CD4-positive, alpha-beta memory T cell (primary cell): ENCODE measurements around the gene PRUNE2. TPM values are rescaled to one million over a fixed set of nuclear protein-coding genes. Genes with fewer than 3 reads are reported as not detected.
A peak's percentile ranks its signal among the peaks of the same experiment; 100 is the strongest.

Source experiments
- CTCF ChIA-PET: fragments of 350-600 bp; sonication (Branson Sonifier 250); formaldehyde crosslinking; loops from one replicate; lab custom pipeline; 2021; ENCODE audit warnings: inconsistent platforms; ENCODE audit not compliant: partially characterized antibody; lab: Charles Lee
- POLR2A ChIA-PET: fragments of 350-600 bp; sonication (Branson Sonifier 250); formaldehyde crosslinking; loops from one replicate; lab custom pipeline; 2021; ENCODE audit not compliant: partially characterized antibody; lab: Charles Lee
- DNase-seq, 5 donors: peaks; one replicate each; pipeline versions ENCODE4 v3.0.0 to v3.0.0-alpha.2; 2020 to 2022; ENCODE audit warnings: mixed read lengths in 1 of 5
- H3K27ac ChIP-seq: one replicate; pipeline ENCODE4 v1.7.0; 2013; ENCODE audit warnings: low read depth, low read length
- H3K27me3 ChIP-seq: 2 replicates; pipeline ENCODE4 v1.7.0; 2013; ENCODE audit warnings: mild to moderate bottlenecking, low read length, moderate library complexity; ENCODE audit not compliant: insufficient read depth
- H3K36me3 ChIP-seq: 2 replicates; pipeline ENCODE4 v1.7.0; 2013; ENCODE audit warnings: mild to moderate bottlenecking, low read length, moderate library complexity; ENCODE audit not compliant: insufficient read depth
- H3K4me1 ChIP-seq: 2 replicates; pipeline ENCODE4 v1.7.0; 2013; ENCODE audit warnings: mild to moderate bottlenecking, low read length, moderate library complexity; ENCODE audit not compliant: insufficient read depth
- H3K4me3 ChIP-seq, 2 donors: one replicate each; pipeline ENCODE4 v1.7.0; 2013; ENCODE audit warnings: low read length in 2 of 2, mild to moderate bottlenecking in 1 of 2
- H3K9me3 ChIP-seq, 2 donors: one replicate each; pipeline ENCODE4 v1.7.0; 2013; ENCODE audit warnings: low read length in 2 of 2, control low read depth in 1 of 2; ENCODE audit not compliant: control insufficient read depth in 1 of 2
- H3K27ac Mint-ChIP-seq, 7 donors: one replicate each; pipeline ENCODE4 v1.8.0; 2020 to 2021; ENCODE audit warnings: mixed read lengths in 7 of 7, mild to moderate bottlenecking in 6 of 7, inconsistent platforms in 3 of 7, moderate library complexity in 3 of 7
- H3K27me3 Mint-ChIP-seq, 2 donors: one replicate each; pipeline ENCODE4 v1.8.0; 2020 to 2021; ENCODE audit warnings: mixed read lengths in 2 of 2
- H3K36me3 Mint-ChIP-seq, 2 donors: one replicate each; pipeline ENCODE4 v1.8.0; 2020 to 2021; ENCODE audit warnings: mixed read lengths in 2 of 2, inconsistent platforms in 1 of 2, mild to moderate bottlenecking in 1 of 2
- H3K4me1 Mint-ChIP-seq, 4 donors: one replicate each; pipeline ENCODE4 v1.8.0; 2020 to 2021; ENCODE audit warnings: mixed read lengths in 4 of 4, mild to moderate bottlenecking in 1 of 4
- H3K4me3 Mint-ChIP-seq, 8 donors: one replicate each; pipeline ENCODE4 v1.8.0; 2020 to 2021; ENCODE audit warnings: mixed read lengths in 8 of 8, mild to moderate bottlenecking in 7 of 8, moderate library complexity in 6 of 8, inconsistent platforms in 3 of 8
- H3K9me3 Mint-ChIP-seq, 8 donors: one replicate each; pipeline ENCODE4 v1.8.0; 2020 to 2021; ENCODE audit warnings: mixed read lengths in 8 of 8, mild to moderate bottlenecking in 5 of 8, inconsistent platforms in 3 of 8, moderate library complexity in 1 of 8
- intact Hi-C: fragments of 100-400 bp; cut with micrococcal nuclease; formaldehyde crosslinking; loops from one replicate; pipeline ENCODE4 v1.15.1; 2023
- polyA plus RNA-seq, 2 donors: library from polyadenylated mRNA; unstranded; fragments of 300-500 nt; fragmentation: Illumina TruSeq; gene quantifications; one replicate each; pipeline ENCODE4 v1.2.3, GENCODE V29; 2021
- total RNA-seq, 2 experiments: library from RNA; stranded (reverse); gene quantifications; one replicate each; pipeline ENCODE4 v1.2.3, GENCODE V29; 2021

Gene PRUNE2
- total and polyA plus RNA-seq, 4 experiments from 2014 or later, result 0.22 to 0.42 TPM; not detected in 2

GRCh38 chr9:76883341-76883855 is 22.5 kb downstream of the PRUNE2 start:
- intact Hi-C loops, result no loop called here
- Mint-ChIP-seq H3K27ac (no peak overlapping the region), H3K36me3 (no peaks in the 10 kb centered on the region), H3K9me3 (peaks cover 0 to 2% (median 0%) of the 10 kb centered on the region in 8 donors), H3K4me1 (no peaks in the 10 kb centered on the region), H3K27me3 (peaks cover 3 to 6% of the 10 kb centered on the region in 2 donors), H3K4me3 (no peak overlapping the region)
- POLR2A ChIA-PET, result no interaction called here
- no peak overlapping the region for H3K27ac ChIP-seq
- no peaks in the 10 kb centered on the region for H3K9me3 ChIP-seq
- no peaks in the 10 kb centered on the region for H3K36me3 ChIP-seq
- no peak for DNase-seq
- CTCF ChIA-PET, result no interaction called here
- no peaks in the 10 kb centered on the region for H3K4me1 ChIP-seq
- no peaks in the 10 kb centered on the region for H3K27me3 ChIP-seq
- no peak overlapping the region for H3K4me3 ChIP-seq

- no peak overlapping the region for H3K27ac Mint-ChIP-seq
- Histone ChIP-seq H3K9me3 (no peaks in the 10 kb centered on the region), H3K27me3 (no peaks in the 10 kb centered on the region), H3K4me3 (no peak overlapping the region), H3K4me1 (no peaks in the 10 kb centered on the region), H3K27ac (no peak overlapping the region), H3K36me3 (no peaks in the 10 kb centered on the region)
- ChIA-PET CTCF (no interaction called here), POLR2A (no interaction called here)
- DNase-seq, result no peak
- H3K36me3 Mint-ChIP-seq, result no peaks in the 10 kb centered on the region
- intact Hi-C loops, result no loop called here
- H3K4me1 Mint-ChIP-seq, result no peaks in the 10 kb centered on the region
- H3K4me3 Mint-ChIP-seq, result no peak overlapping the region
- peaks cover 0 to 2% (median 0%) of the 10 kb centered on the region in 8 donors for H3K9me3 Mint-ChIP-seq
- peaks cover 0 to 3% of the 10 kb centered on the region in 2 donors for H3K27me3 Mint-ChIP-seq
Measured at GRCh38 chr9:76882686-76883085, 23.2 kb downstream of the PRUNE2 start.

GRCh38 chr9:76880210-76880609 is 25.7 kb downstream of the PRUNE2 start:
- Mint-ChIP-seq H3K4me1 (no peaks in the 10 kb centered on the region), H3K36me3 (no peaks in the 10 kb centered on the region), H3K27me3 (peaks cover 0 to 4% of the 10 kb centered on the region in 2 donors), H3K4me3 (no peak overlapping the region), H3K9me3 (peaks cover 0 to 3% (median 0%) of the 10 kb centered on the region in 8 donors), H3K27ac (no peak overlapping the region)
- no peak overlapping the region for H3K4me3 ChIP-seq
- H3K9me3 ChIP-seq, result no peaks in the 10 kb centered on the region
- H3K4me1 ChIP-seq, result no peaks in the 10 kb centered on the region
- no peak for DNase-seq
- H3K36me3 ChIP-seq, result no peaks in the 10 kb centered on the region
- H3K27ac ChIP-seq, result no peak overlapping the region
- ChIA-PET POLR2A (no interaction called here), CTCF (no interaction called here)
- intact Hi-C loops, result no loop called here
- no peaks in the 10 kb centered on the region for H3K27me3 ChIP-seq

- POLR2A ChIA-PET, result no interaction called here
- no peaks in the 10 kb centered on the region for H3K4me1 ChIP-seq
- no peak overlapping the region for H3K4me3 Mint-ChIP-seq
- intact Hi-C loops, result no loop called here
- peaks cover 0 to 5% of the 10 kb centered on the region in 2 donors for H3K27me3 Mint-ChIP-seq
- no peak for DNase-seq
- no peaks in the 10 kb centered on the region for H3K27me3 ChIP-seq
- H3K9me3 Mint-ChIP-seq, result peaks cover 0 to 3% (median 0%) of the 10 kb centered on the region in 8 donors
- CTCF ChIA-PET, result no interaction called here
- no peak overlapping the region for H3K4me3 ChIP-seq
- H3K27ac Mint-ChIP-seq, result no peak overlapping the region
- H3K36me3 Mint-ChIP-seq, result no peaks in the 10 kb centered on the region
- H3K9me3 ChIP-seq, result no peaks in the 10 kb centered on the region
- H3K4me1 Mint-ChIP-seq, result no peaks in the 10 kb centered on the region
- no peak overlapping the region for H3K27ac ChIP-seq
- H3K36me3 ChIP-seq, result no peaks in the 10 kb centered on the region
Measured at GRCh38 chr9:76878933-76879332, 27.0 kb downstream of the PRUNE2 start.

- ChIA-PET CTCF (no interaction called here), POLR2A (no interaction called here)
- H3K36me3 ChIP-seq, result no peaks in the 10 kb centered on the region
- no peaks in the 10 kb centered on the region for H3K4me1 ChIP-seq
- Mint-ChIP-seq H3K27me3 (peaks cover 0 to 6% of the 10 kb centered on the region in 2 donors), H3K27ac (peak overlapping the region in 1 of 7 donors; percentile 33), H3K9me3 (peaks cover 0 to 3% (median 0%) of the 10 kb centered on the region in 8 donors), H3K4me1 (no peaks in the 10 kb centered on the region), H3K36me3 (no peaks in the 10 kb centered on the region), H3K4me3 (no peak overlapping the region)
- no peak overlapping the region for H3K27ac ChIP-seq
- no peak for DNase-seq
- intact Hi-C loops, result no loop called here
- no peaks in the 10 kb centered on the region for H3K27me3 ChIP-seq
- no peaks in the 10 kb centered on the region for H3K9me3 ChIP-seq
- no peak overlapping the region for H3K4me3 ChIP-seq
Measured at GRCh38 chr9:76877961-76878360, 28.0 kb downstream of the PRUNE2 start.

- H3K27ac ChIP-seq, result no peak overlapping the region
- H3K4me3 ChIP-seq, result no peak overlapping the region
- no peaks in the 10 kb centered on the region for H3K4me1 Mint-ChIP-seq
- POLR2A ChIA-PET, result no interaction called here
- H3K36me3 ChIP-seq, result no peaks in the 10 kb centered on the region
- no peaks in the 10 kb centered on the region for H3K36me3 Mint-ChIP-seq
- peaks cover 0 to 3% (median 0%) of the 10 kb centered on the region in 8 donors for H3K9me3 Mint-ChIP-seq
- no peaks in the 10 kb centered on the region for H3K9me3 ChIP-seq
- intact Hi-C loops, result no loop called here
- H3K4me3 Mint-ChIP-seq, result no peak overlapping the region
- no peak for DNase-seq
- CTCF ChIA-PET, result no interaction called here
- no peaks in the 10 kb centered on the region for H3K4me1 ChIP-seq
- no peaks in the 10 kb centered on the region for H3K27me3 ChIP-seq
- no peak overlapping the region for H3K27ac Mint-ChIP-seq
- H3K27me3 Mint-ChIP-seq, result peaks cover 2 to 10% of the 10 kb centered on the region in 2 donors
Measured at GRCh38 chr9:76876098-76876497, 29.8 kb downstream of the PRUNE2 start.

- H3K27me3 Mint-ChIP-seq, result peaks cover 2 to 12% of the 10 kb centered on the region in 2 donors
Measured at GRCh38 chr9:76873821-76874220, 32.1 kb downstream of the PRUNE2 start.

More at GRCh38 chr9:76873821-76874220, 32.1 kb downstream of the PRUNE2 start:
- Mint-ChIP-seq H3K36me3 (no peaks in the 10 kb centered on the region), H3K4me3 (no peak overlapping the region), H3K27ac (no peak overlapping the region), H3K9me3 (peaks cover 0 to 3% (median 0%) of the 10 kb centered on the region in 8 donors), H3K4me1 (no peaks in the 10 kb centered on the region)
- no peak for DNase-seq
- Histone ChIP-seq H3K36me3 (no peaks in the 10 kb centered on the region), H3K27ac (no peak overlapping the region), H3K4me3 (no peak overlapping the region), H3K4me1 (no peaks in the 10 kb centered on the region), H3K9me3 (no peaks in the 10 kb centered on the region), H3K27me3 (no peaks in the 10 kb centered on the region)
- intact Hi-C loops, result no loop called here
- CTCF ChIA-PET, result no interaction called here
- POLR2A ChIA-PET, result no interaction called here
